Type B pancreatic cell (in vitro differentiated cells): ENCODE data around the gene TBL1X. TPM values are rescaled to one million over a fixed set of nuclear protein-coding genes. Genes with fewer than 3 reads are reported as not detected.
A peak's percentile ranks its signal among the peaks of the same experiment; 100 is the strongest.

Experiments used
- DNase-seq: peaks from one replicate; pipeline ENCODE4 v3.0.0; 2021; ENCODE audit warnings: mixed read lengths; ENCODE audit not compliant: unreplicated experiment; ENCODE audit errors: extremely low spot score
- H3K27ac Mint-ChIP-seq: 2 replicates; pipeline ENCODE4 v1.8.0; 2021; ENCODE audit warnings: mild to moderate bottlenecking, mixed read lengths
- H3K27me3 Mint-ChIP-seq: 2 replicates; pipeline ENCODE4 v1.8.0; 2021; ENCODE audit warnings: mixed read lengths
- H3K36me3 Mint-ChIP-seq: 2 replicates; pipeline ENCODE4 v1.8.0; 2021; ENCODE audit warnings: mixed read lengths
- H3K4me1 Mint-ChIP-seq: one replicate; pipeline ENCODE4 v1.8.0; 2021; ENCODE audit warnings: mixed read lengths; ENCODE audit not compliant: unreplicated experiment
- H3K4me3 Mint-ChIP-seq: 2 replicates; pipeline ENCODE4 v1.8.0; 2021; ENCODE audit warnings: mild to moderate bottlenecking, mixed read lengths
- H3K9me3 Mint-ChIP-seq: 2 replicates; pipeline ENCODE4 v1.8.0; 2021; ENCODE audit warnings: mixed read lengths
- long read RNA-seq: library from polyadenylated mRNA; unstranded; transcript quantifications from one replicate; pipeline ENCODE4 v2.0.0, GENCODE V29; 2020
- total RNA-seq: library from RNA; stranded (reverse); gene quantifications from 2 replicates; pipeline ENCODE4 v1.2.1, GENCODE V29; 2021; ENCODE audit warnings: low replicate concordance
- TF ChIP-seq, protein P1 (sequence below): fragments of 200-600 bp; sonication (generic); conservative IDR thresholded peaks from 2 replicates; pipeline ENCODE4 v1.5.0; 2021; ENCODE audit warnings: antibody characterized with exemption, mild to moderate bottlenecking

Gene TBL1X
- total RNA-seq: 41.3 and 91.6 TPM in 2 replicates
- long read RNA-seq, full-length matches to known transcripts: 4 of 89 reads
- long read RNA-seq, partial matches to known transcripts: 6 of 89 reads
- long read RNA-seq, other reads (novel, unspliced or antisense): 79 of 89 reads

DNA sequence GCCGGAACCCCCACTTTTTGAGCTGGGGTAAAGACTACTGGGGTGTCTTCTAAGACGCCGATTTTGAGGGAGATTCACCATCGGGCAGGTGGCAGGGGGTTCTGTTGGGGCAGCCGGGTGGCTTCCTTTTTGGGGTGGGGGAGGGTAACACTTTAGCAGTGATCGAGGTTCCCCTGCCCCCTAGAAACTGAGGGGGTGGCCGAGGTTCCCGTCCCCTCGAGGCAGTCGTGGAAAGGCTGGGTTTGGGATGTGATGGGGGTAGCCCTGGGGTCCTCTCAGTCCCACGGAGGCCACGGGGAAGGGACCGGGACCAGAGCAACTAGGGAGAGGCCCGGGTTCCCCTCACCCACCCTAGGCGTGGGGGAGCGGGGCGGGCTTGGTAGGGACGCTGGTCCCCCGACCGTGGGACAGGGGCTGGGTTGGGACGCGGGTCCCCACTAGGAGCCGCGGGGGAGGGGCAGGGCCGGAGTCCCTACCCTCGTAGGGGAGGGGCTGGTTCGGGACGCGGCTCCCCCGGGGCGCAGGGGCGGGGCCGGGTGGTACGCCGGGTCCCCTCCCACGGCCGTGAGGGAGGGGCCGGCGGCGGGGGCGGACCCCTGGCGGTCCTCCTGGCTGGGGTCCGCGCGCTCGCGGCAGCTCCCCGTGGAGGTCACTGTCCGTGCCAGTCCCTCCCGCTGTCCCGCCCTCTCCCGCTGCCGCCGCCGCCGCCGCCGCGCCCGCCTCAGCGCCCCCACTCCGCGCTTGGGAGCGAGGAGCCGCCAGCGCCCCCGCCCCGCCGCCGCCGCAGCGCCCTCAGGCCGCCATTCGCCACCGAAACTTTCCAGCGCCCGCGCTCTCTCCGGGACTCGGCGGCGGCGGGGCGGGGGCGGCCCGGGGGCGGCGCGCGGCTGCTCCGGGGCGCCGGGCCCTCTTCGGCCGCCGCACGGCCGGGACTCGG lies at the start of gene TBL1X:
Gene TBL1X, plus strand, starts transcription at position 624 of the 937 bp plus-strand sequence. CDS start 188,529 bp downstream, outside the sequence.
- DNase-seq: peak; percentile 75
- H3K27me3 Mint-ChIP-seq: peaks cover 3% of the 10 kb centered on the region
- H3K4me3 Mint-ChIP-seq: peak within 1 kb of the TSS; percentile 81
- peaks cover 7% of the 10 kb centered on the region for H3K36me3 Mint-ChIP-seq
- TF ChIP-seq, protein P1, sequence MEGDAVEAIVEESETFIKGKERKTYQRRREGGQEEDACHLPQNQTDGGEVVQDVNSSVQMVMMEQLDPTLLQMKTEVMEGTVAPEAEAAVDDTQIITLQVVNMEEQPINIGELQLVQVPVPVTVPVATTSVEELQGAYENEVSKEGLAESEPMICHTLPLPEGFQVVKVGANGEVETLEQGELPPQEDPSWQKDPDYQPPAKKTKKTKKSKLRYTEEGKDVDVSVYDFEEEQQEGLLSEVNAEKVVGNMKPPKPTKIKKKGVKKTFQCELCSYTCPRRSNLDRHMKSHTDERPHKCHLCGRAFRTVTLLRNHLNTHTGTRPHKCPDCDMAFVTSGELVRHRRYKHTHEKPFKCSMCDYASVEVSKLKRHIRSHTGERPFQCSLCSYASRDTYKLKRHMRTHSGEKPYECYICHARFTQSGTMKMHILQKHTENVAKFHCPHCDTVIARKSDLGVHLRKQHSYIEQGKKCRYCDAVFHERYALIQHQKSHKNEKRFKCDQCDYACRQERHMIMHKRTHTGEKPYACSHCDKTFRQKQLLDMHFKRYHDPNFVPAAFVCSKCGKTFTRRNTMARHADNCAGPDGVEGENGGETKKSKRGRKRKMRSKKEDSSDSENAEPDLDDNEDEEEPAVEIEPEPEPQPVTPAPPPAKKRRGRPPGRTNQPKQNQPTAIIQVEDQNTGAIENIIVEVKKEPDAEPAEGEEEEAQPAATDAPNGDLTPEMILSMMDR: no peak
- H3K4me1 Mint-ChIP-seq: peaks cover 23% of the 10 kb centered on the region
- H3K27ac Mint-ChIP-seq: peak within 1 kb of the TSS; percentile 93
- H3K9me3 Mint-ChIP-seq: peaks cover 7% of the 10 kb centered on the region

DNA sequence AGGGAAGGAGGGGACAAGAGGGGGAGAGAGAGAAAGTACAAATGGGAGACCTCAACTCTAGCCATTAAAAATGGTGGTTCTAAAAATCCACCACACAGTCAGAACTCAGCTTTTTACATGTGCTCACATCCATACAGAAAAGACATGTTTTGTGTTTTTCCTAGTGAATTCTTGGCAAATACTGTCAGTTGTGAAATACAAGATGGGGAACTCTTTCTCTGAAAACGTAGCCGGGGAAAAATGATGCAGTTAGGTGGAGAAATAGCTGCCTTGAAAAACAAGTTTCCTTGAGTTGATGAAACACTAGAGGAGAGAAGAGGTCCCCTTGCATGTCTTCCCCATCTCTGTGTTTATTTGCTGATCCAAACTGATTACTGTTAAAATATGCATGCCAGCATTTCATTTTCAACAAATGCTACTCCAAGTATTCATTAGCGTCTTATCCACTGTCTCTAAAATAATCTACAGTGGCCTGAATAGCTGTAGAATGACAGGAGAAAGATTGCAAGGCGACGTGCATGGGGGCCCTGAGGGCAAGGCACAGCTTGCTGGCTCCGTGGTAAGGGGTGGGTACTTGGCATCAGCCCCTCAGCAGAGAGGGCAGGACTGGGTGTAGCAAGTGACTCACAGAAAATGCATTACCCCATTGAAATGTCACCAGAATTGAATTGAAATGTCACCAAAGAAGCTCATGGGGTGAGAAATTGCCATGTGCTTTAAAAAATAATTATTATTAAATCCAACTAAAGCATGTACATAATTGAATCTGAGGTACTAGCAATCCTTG lies 48.1 kb upstream of the TBL1X start:
- peaks cover 1% of the 10 kb centered on the region for H3K9me3 Mint-ChIP-seq
- TF ChIP-seq, protein P1: no peak
- H3K27me3 Mint-ChIP-seq: no peaks in the 10 kb centered on the region
- H3K4me3 Mint-ChIP-seq: no peak overlapping the region
- no peak for DNase-seq
- H3K4me1 Mint-ChIP-seq: peaks cover 9% of the 10 kb centered on the region
- H3K27ac Mint-ChIP-seq: peak overlapping the region; percentile 63
- no peaks in the 10 kb centered on the region for H3K36me3 Mint-ChIP-seq

DNA sequence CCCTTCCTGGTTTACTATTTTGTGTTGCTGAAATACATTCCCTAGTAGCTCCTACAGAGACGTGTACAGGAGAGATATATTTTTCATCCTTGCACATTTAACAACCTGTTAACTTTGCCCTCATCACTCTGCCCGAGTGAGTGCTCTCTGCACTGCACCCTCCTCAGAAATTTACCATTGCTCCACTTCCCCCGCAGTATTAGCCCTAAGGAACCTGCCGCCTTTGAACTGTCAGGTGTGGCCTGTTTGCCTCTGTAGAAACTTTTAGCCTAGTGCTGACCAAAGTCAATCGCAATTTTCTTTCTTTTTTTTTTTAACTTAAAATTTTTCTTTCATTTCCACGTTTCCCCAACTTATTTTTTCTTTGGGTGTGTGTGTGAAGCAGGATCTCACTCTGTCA lies 46.6 kb upstream of the TBL1X start:
- no peak for DNase-seq
- Mint-ChIP-seq H3K27ac (peak overlapping the region; percentile 85), H3K36me3 (no peaks in the 10 kb centered on the region), H3K27me3 (no peaks in the 10 kb centered on the region), H3K9me3 (no peaks in the 10 kb centered on the region), H3K4me1 (peaks cover 9% of the 10 kb centered on the region), H3K4me3 (peak overlapping the region; percentile 9)
- TF ChIP-seq, protein P1: no peak

DNA sequence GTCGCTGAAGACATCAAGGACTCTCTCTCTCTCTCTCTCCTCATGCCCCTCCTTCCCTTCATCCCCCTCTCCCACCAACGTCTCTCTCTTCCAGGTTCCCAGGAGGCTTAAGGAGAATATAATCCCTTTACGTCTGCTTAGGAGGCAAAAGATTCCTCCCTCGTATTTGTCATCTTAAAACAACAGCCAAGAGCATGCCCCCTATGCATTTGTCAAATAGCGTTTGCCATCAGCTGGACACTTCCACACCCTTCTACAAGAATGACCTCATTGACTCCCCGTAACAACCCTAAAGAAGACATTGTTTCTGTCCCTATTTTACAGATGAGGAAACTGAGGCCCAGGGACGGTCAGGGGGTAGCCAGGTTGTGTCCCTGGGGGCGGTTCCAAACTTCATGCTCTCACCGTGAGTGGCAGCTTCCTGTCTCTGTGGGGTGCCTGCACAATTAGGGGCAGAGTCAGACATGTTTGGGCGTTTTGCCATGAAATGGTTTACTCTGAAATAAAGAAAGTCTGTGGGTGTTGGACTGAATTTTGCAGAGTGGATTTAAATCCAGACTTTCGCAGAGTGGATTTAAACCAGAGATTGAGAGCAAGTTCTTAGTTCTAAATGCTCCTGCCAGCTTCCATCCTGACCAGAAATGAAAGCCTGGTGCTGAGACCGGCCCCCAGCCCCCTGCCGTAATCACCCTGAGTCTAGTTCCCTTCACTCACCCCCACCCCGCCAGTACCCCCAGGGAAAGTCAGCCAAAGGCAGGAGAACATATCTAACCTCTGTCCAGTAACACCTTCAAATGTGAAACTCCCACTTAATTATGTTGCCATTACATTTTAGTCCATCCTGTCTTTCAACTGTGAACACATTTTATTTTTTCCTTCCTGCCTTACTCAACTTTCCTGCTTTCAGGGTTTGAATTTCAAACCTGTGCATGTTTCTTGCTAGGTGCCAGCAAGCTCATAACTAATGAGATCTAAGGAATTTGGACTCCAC lies 44.3 kb upstream of the TBL1X start:
- no peaks in the 10 kb centered on the region for H3K36me3 Mint-ChIP-seq
- no peaks in the 10 kb centered on the region for H3K27me3 Mint-ChIP-seq
- H3K27ac Mint-ChIP-seq: peak overlapping the region; percentile 50
- no peak for DNase-seq
- H3K9me3 Mint-ChIP-seq: peaks cover 4% of the 10 kb centered on the region
- H3K4me3 Mint-ChIP-seq: peak overlapping the region; percentile 0
- TF ChIP-seq, protein P1: no peak
- peaks cover 9% of the 10 kb centered on the region for H3K4me1 Mint-ChIP-seq
